HepG2 (cell line): ENCODE data around the gene MTOR. TPM values are rescaled to one million over a fixed set of nuclear protein-coding genes. Genes with fewer than 3 reads are reported as not detected.
"Not testable (repeated sequence)": the region's sequence is repeated elsewhere in the genome, so short reads cannot be mapped to it uniquely, and the experiment has no call there.

Experiments used
- ADNP ChIP-seq: sonication (generic); formaldehyde crosslinking; IDR thresholded peaks from 2 replicates; pipeline ENCODE4 v1.4.0; 2020; ENCODE audit warnings: missing genetic modification reagents
- FOXK1 ChIP-seq: sonication (generic); formaldehyde crosslinking; IDR thresholded peaks from 2 replicates; pipeline ENCODE4 v1.4.0; 2020; ENCODE audit warnings: low read depth, missing genetic modification reagents, borderline replicate concordance
- HNF1A ChIP-seq, 2 experiments: sonication (generic) in 1 of 2; formaldehyde crosslinking in 1 of 2; IDR thresholded peaks; 2 replicates each; pipeline versions ENCODE4 v1.4.0 to v1.6.1; 2016 to 2020; ENCODE audit warnings: borderline replicate concordance in 1 of 2, low read depth in 1 of 2, mild to moderate bottlenecking in 1 of 2, missing genetic modification reagents in 1 of 2
- HOXA3 ChIP-seq: sonication (generic); formaldehyde crosslinking; IDR thresholded peaks from 2 replicates; pipeline ENCODE4 v1.5.0; 2020; ENCODE audit warnings: missing genetic modification reagents
- JUN ChIP-seq: sonication (generic); formaldehyde crosslinking; IDR thresholded peaks from 2 replicates; pipeline ENCODE4 v1.4.0; 2020; ENCODE audit warnings: mild to moderate bottlenecking, missing genetic modification reagents
- MED1 ChIP-seq: sonication (generic); formaldehyde crosslinking; IDR thresholded peaks from 2 replicates; pipeline ENCODE4 v1.4.0; 2020; ENCODE audit warnings: missing genetic modification reagents
- NONO ChIP-seq, 2 experiments: fragments of 450-650 bp in 1 of 2; sonication (generic) in 1 of 2; formaldehyde crosslinking in 1 of 2; IDR thresholded peaks in 1 of 2; conservative IDR thresholded peaks in 1 of 2; 2 replicates each; pipeline versions ENCODE4 v1.6.1 to v1.8.0; 2017 to 2022; ENCODE audit warnings: mild to moderate bottlenecking in 1 of 2, missing genetic modification reagents in 1 of 2, moderate library complexity in 1 of 2
- ZBTB25 ChIP-seq: IDR thresholded peaks from 2 replicates; pipeline ENCODE4 v1.6.1; 2018; ENCODE audit warnings: missing genetic modification reagents
- ZMYM2 ChIP-seq: sonication (generic); formaldehyde crosslinking; IDR thresholded peaks from 2 replicates; pipeline ENCODE4 v1.8.0; 2022; ENCODE audit warnings: mild to moderate bottlenecking, missing genetic modification reagents
- ZMYM3 ChIP-seq: sonication (generic); formaldehyde crosslinking; IDR thresholded peaks from 2 replicates; pipeline ENCODE4 v1.5.1; 2020; ENCODE audit warnings: mild to moderate bottlenecking, missing genetic modification reagents
- ZNF280D ChIP-seq: sonication (generic); formaldehyde crosslinking; IDR thresholded peaks from 2 replicates; pipeline ENCODE4 v1.5.1; 2020; ENCODE audit warnings: mild to moderate bottlenecking, missing genetic modification reagents
- ZNF331 ChIP-seq: sonication (generic); formaldehyde crosslinking; IDR thresholded peaks from 2 replicates; pipeline ENCODE4 v1.4.0; 2020; ENCODE audit warnings: missing genetic modification reagents
- ZNF34 ChIP-seq: sonication (generic); formaldehyde crosslinking; IDR thresholded peaks from 2 replicates; pipeline ENCODE4 v1.4.0; 2020; ENCODE audit warnings: mild to moderate bottlenecking, missing genetic modification reagents, borderline replicate concordance
- ZNF574 ChIP-seq: sonication (generic); formaldehyde crosslinking; IDR thresholded peaks from 2 replicates; pipeline ENCODE4 v1.4.0; 2020; ENCODE audit warnings: missing genetic modification reagents
- polyA plus RNA-seq, 8 experiments: library from polyadenylated mRNA; depleted of rRNA in 3 of 8; stranded (reverse) in 7 of 8; unstranded in 1 of 8; fragments of >200 nt; fragmentation: Illumina TruSeq in 4 of 8; extraction: Trizol in 4 of 8; gene quantifications; 2 replicates each; pipeline versions ENCODE4 v1.2.1 to v1.2.3, GENCODE V29; 2011 to 2016; ENCODE audit warnings: low read depth in 4 of 8, missing spikeins in 1 of 8, mixed read lengths in 1 of 8; ENCODE audit not compliant: insufficient read depth in 1 of 8
- total RNA-seq, 5 experiments: library from RNA; depleted of rRNA; stranded (reverse); fragments of >200 nt; fragmentation: Illumina TruSeq; extraction: Trizol; gene quantifications; 2 replicates each; pipeline ENCODE4 v1.2.3, GENCODE V29; 2016; ENCODE audit warnings: low read depth in 1 of 5

MTOR gene
- total and polyA plus RNA-seq, 2 of the 13 experiments (the other 11 are each of a cell fraction or from before 2014, with no cell fraction given), result 24.6 to 34.6 TPM

GRCh38 chr1:11267350-11268337 lies 5.3 kb upstream of the MTOR start (continued):
- TF ChIP-seq ZNF574 (peak; percentile 36; the same call in 1 of the 2 replicates), FOXK1 (CRISPR knock-in tag) (peak; percentile 78; the same call in 1 of the 2 replicates), ZMYM2 (peak; percentile 8; the same call in 1 of the 2 replicates), JUN (CRISPR knock-in tag) (peak; percentile 96), HOXA3 (CRISPR knock-in tag) (peak; percentile 55), ZNF331 (CRISPR knock-in tag) (peak; percentile 62; the same call in 1 of the 2 replicates), ZBTB25 (CRISPR knock-in tag) (peak; percentile 62; the same call in 1 of the 2 replicates), HNF1A (CRISPR knock-in tag; IDR thresholded peaks at IDR 0.05; ENCODE audit: borderline replicate concordance) (peak; percentile 11; the same call in 1 of the 2 replicates), NONO (CRISPR knock-in tag; conservative IDR thresholded peaks at IDR 0.05) (peak; percentile 50; the same call in 1 of the 2 replicates), ZMYM3 (CRISPR knock-in tag) (peak; percentile 88), MED1 (CRISPR knock-in tag) (peak; percentile 88), ZNF34 (CRISPR knock-in tag) (0 out of 2 replicates have a peak, but pooled peaks have one; percentile 7), ZNF280D (peak; percentile 59; the same call in 1 of the 2 replicates), ADNP (CRISPR knock-in tag) (peak; percentile 42; the same call in 1 of the 2 replicates)
- TF ChIP-seq HNF1A (IDR thresholded peaks at IDR 0.05; ENCODE audit: low read depth); NONO (IDR thresholded peaks at IDR 0.05): not testable (repeated sequence)
